H1 (cell line): ENCODE results near the gene OR1K1. TPM values are rescaled to one million over a fixed set of nuclear protein-coding genes. Genes with fewer than 3 reads are reported as not detected.

Source experiments
- BACH1 ChIP-seq: IDR thresholded peaks from 2 replicates; pipeline ENCODE4 v1.6.1; 2012; ENCODE audit warnings: low read length, improper control_type of control experiment
- FOSL1 ChIP-seq: IDR thresholded peaks from 2 replicates; pipeline ENCODE4 v1.6.1; 2011; ENCODE audit warnings: mild to moderate bottlenecking, low read depth, low read length, moderate library complexity; ENCODE audit not compliant: insufficient read depth
- polyA plus RNA-seq, 7 experiments: library from polyadenylated mRNA; depleted of rRNA in 3 of 7; stranded (reverse) in 5 of 7; unstranded in 2 of 7; fragments of >200 nt in 5 of 7; fragments of 200-250 nt in 2 of 7; gene quantifications; 1 replicate in 5 of 7; 2 replicates in 1 of 7; 4 replicates in 1 of 7; pipeline versions ENCODE4 v1.2.1 to v1.2.3, GENCODE V29; 2011 to 2013; ENCODE audit warnings: missing spikeins in 2 of 7, mixed read lengths in 2 of 7
- total RNA-seq: library from RNA; stranded (reverse); fragmentation: NEBNext Ultra II Directional; extraction: Animal tissue kit (Norgen Biotek cat#: 25700); gene quantifications from 2 replicates; pipeline ENCODE4 v1.2.1, GENCODE V29; 2021

OR1K1 gene
- total and polyA plus RNA-seq, 2 of the 8 experiments (the other 6 are each of a cell fraction or from before 2014, with no cell fraction given), result not detected

GRCh38 chr9:122819791-122820489 is 20.0 kb downstream of the OR1K1 start (continued):
- TF ChIP-seq BACH1 (no peak), FOSL1 (no peak)
